Germinal center (tissue), 1 donor: ENCODE results near the gene ITGAL.
"Not testable (repeated sequence)": the region's sequence is repeated elsewhere in the genome, so short reads cannot be mapped to it uniquely, and the experiment has no call there.

Experiments
- DNase-seq: peaks from one replicate; pipeline ENCODE4 v3.0.0; 2012; ENCODE audit warnings: mixed read lengths, low spot score

Gene ITGAL

DNA sequence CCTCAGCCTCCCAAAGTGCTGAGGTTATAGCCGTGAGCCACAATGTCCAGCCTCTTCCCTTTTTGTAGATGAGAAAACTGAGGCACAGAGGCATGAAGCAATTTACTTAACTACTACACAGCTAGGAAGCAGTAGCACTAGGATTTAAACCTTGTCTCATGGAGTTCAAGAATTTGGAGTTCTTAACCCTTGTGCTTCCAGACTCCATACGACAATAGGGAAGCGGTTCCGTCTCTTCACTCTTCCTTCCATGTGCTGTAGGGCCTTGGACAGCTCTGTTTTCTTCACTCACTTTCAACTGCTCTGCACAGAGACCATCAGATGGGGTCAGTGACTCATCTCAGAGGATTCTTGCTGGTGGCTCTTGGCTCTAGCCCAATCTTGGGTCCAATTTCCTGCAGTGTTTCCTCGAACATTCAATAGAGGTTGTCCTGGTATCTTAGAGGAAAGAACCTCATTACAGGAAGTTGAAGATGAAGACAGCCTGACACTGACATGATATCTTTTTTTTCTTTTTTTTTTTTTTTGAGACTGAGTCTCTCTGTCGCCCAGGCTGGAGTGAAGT lies 19.3 kb downstream of the ITGAL start:
- no peak for DNase-seq

DNA sequence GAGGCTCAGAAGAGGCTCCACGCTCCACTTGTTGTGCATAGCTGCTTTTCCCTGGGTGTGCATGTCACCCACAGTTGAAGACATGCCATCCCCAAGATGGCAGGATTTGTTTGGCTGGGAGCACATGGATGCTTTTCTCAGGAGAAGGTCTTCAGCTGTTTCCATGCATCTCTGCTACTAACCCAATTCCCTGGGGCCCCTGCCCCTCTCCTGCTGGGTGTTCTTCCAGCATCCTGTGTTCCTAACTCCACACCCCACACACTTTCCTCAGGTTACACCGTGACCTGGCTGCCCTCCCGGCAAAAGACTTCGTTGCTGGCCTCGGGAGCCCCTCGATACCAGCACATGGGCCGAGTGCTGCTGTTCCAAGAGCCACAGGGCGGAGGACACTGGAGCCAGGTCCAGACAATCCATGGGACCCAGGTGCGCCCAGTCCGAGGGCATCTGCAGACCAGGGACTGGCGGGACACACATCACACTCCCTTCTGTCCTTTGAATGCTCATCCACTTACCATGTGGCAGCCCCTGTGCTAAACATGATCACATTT lies 21.5 kb downstream of the ITGAL start:
- DNase-seq: no peak

DNA sequence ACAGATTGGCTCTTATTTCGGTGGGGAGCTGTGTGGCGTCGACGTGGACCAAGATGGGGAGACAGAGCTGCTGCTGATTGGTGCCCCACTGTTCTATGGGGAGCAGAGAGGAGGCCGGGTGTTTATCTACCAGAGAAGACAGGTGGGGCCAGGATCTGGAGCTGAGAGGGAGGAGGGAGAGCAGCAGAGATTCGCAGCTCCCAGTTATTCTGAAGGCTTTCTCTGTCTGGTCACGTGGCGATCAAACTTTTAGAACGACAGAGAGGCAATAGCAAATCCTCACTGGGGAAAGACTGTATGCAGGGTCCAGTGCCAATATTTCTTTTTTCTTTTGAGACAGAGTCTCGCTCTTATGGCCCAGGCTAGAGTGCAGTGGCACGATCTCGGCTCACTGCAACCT lies 22.2 kb downstream of the ITGAL start:
- DNase-seq: no peak

DNA sequence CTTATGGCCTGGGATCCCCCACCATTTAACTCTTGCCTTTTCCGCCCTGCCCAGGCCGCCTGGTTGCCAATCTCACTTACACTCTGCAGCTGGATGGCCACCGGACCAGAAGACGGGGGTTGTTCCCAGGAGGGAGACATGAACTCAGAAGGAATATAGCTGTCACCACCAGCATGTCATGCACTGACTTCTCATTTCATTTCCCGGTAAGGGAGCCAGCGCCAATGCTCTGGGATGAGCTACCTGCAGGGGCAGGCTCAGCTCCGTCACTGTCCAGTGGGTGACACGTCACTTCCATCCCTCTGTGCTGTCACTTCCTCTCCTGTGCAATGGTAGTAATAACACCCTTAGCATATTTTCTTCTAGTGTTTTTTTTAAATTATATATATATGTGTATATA lies 26.7 kb downstream of the ITGAL start:
- no peak for DNase-seq

DNA sequence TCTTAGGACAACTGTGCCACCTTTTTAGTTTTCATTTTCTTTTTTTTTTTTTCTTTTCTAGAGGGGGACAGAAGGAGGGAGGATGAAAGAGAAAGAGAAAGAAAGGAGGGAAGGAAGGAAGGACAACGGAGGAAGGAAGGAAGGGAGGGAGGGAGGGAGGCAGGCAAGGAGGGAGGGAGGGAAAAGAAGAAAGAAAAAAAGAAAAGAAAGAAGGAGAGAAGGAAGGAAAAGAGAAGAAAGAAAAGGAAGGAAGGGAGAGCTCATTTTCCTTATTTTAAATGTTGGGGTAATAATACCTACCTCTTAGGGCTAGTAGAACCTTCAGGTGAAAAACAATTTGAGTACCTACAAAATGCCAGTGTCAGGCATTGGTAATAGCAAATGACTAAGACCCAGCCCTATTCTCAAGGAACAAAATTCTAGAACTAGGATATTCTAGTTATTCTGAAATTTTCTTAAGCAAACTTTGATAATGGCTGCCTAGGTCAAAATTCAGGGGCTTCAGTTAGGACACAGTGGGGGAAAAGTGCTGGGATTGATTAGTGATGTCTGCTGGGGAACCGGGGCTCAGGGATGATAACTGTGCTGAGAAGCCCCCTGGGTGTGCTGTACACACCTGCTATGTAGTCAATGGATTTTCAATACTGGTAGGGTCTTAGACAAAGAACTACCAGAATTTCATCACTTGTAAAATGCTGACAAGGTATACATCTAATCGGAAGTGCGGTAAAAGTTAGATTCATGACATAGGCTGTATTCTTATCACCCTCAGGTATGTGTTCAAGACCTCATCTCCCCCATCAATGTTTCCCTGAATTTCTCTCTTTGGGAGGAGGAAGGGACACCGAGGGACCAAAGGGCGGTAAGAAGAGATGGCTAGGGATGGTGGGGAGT lies 31.1 kb downstream of the ITGAL start:
- DNase-seq: no peak

DNA sequence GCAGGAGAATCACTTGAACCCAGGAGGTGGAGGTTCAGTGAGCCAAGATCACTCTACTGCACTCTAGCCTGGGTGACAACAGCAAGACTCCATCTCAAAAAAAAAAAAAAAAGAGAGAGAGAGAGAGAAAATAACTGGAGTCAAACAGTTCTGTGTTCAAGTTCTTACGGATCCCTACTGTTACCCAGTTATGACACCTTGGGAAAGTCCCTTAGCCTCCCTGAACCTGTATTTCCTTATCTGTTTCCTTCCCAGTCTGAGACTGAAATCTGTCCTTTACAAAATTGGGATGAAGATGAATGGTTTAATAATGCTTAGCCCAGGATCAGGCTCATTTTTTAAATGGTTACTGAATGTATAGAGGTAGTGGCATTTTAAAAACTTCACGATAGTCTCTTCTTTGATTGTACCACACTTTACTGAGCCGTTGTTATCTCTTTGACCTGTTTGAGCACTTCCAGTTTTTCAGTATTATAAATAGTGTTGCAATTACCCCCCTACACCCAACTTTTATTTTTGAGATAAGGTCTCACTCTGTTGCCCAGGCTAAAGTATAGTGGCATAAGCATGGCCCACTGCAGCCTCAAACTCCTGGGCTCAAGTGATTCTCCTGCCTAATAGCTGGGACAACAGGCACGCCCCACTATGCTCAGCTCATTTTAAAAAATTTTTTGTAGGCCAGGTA lies 36.7 kb downstream of the ITGAL start:
- DNase-seq: no peak

DNA sequence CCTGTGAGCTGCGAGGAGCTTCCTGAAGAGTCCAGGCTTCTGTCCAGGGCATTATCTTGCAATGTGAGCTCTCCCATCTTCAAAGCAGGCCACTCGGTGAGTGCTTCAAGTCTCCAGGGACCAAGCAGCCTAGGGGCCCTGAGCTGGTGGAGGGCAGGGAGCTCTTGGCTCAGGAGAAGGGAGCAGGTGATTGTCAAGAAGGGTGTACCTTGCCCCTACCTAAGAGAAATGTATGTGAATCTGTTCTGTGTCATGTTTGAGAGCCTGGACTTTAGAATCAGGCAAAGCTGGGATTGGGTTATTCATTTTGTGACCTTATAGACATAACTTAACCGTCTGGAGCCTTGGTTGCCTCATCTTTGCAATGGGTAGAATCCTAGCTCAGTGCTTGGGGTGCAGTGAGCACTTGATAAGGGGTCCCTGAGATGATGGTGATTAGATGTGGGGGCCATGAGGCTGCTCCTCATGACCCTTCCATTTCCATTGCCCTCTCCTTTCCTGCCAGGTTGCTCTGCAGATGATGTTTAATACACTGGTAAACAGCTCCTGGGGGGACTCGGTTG lies 37.9 kb downstream of the ITGAL start:
- no peak for DNase-seq

DNA sequence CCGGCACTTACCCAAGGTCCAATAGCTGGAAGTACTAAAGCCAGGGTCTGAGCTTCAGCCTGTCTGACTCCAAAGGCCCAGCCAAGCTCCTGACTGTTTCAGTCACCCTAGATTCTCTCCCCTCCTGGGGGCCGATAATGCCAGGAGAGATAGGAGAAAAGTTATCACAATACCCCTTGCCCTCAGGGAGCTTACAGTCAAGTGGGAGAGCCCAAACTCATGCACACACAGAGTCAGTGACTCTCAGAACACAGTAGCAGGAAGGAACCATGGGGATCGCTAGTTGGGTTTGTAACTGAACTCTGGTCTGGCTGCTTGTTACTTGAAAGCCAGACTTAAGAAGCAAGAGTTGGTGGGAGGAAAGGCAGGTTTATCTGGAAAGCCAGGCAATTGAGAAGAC lies 39.0 kb downstream of the ITGAL start:
- no peak for DNase-seq

DNA sequence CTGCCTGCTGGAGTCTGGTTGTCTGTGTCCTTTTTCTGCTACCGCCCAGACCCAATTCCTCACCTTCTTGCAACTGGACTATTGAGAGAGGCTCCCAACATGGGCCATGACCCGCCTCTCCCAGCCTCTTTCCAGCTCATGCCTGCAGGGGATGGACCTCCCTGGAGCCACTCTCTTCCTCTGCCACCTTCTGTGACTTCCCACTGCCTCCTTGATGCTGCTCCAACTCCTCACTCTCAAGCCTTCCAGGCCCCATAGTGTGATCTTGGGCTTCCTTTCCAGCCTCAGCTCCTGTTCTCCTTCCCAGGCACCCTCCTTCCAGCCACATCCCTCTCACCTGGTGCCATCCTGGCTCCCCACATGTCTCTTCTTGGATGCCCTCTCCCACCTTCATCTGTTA lies 42.7 kb downstream of the ITGAL start:
- DNase-seq: no peak

DNA sequence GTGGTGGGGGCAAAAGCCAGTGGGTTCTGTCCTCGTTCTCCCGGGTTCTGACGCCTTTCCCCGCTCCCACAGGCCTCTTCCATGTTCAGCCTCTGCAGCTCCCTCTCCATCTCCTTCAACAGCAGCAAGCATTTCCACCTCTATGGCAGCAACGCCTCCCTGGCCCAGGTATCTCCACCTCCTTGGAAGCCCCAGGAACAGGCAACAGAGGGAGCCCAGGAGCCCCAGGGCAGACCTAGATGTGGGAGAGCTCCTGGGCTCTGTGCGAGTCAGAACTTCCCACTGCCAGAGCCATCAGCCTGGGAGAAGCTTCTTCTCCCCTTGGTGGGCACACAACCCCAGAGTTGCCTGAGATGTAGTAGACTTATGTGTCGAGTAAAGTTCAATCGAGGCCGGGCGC lies 46.0 kb downstream of the ITGAL start:
- no peak for DNase-seq

DNA sequence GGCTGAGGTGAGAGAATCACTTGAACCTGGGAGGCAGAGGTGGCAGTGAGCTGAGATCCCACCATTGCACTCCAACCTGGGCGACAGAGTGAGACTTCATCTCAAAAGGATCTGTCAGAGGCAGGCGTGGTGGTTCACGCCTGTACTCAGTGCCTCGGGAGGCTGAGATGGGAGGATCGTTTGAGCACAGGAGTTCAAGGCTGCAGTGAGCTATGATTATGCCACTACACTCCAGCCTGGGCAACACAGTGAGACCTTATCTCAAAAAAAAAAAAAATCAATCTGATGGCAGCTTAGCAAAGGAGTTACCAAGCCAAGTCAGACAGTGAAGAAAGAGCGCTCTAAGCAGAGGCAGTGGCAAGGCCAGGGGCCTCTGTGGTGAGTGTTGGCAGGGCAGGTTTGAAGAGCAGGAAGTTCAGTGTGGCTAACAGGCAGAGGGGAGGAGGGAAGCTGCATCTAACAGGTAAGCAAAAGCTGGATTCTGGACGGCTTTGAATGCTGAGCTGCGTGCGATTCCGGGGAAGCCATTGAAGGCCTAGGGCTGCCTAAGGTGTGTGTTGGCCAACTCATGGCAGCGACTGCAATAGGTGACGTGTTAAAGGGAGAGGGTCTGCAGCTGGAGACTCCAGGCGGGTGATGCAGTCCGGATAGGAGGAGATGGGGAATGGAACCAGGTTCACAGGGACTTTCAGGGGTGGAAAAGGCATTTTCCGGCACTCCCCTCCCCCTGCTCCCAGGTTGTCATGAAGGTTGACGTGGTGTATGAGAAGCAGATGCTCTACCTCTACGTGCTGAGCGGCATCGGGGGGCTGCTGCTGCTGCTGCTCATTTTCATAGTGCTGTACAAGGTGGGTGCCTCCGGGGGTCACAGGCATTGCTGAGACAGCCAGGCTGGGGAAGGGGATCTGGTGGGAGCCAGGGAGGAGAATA lies 46.8 kb downstream of the ITGAL start:
- DNase-seq: no peak

DNA sequence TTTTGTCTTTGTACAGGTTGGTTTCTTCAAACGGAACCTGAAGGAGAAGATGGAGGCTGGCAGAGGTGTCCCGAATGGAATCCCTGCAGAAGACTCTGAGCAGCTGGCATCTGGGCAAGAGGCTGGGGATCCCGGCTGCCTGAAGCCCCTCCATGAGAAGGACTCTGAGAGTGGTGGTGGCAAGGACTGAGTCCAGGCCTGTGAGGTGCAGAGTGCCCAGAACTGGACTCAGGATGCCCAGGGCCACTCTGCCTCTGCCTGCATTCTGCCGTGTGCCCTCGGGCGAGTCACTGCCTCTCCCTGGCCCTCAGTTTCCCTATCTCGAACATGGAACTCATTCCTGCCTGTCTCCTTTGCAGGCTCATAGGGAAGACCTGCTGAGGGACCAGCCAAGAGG lies 48.9 kb downstream of the ITGAL start:
- DNase-seq: no peak

DNA sequence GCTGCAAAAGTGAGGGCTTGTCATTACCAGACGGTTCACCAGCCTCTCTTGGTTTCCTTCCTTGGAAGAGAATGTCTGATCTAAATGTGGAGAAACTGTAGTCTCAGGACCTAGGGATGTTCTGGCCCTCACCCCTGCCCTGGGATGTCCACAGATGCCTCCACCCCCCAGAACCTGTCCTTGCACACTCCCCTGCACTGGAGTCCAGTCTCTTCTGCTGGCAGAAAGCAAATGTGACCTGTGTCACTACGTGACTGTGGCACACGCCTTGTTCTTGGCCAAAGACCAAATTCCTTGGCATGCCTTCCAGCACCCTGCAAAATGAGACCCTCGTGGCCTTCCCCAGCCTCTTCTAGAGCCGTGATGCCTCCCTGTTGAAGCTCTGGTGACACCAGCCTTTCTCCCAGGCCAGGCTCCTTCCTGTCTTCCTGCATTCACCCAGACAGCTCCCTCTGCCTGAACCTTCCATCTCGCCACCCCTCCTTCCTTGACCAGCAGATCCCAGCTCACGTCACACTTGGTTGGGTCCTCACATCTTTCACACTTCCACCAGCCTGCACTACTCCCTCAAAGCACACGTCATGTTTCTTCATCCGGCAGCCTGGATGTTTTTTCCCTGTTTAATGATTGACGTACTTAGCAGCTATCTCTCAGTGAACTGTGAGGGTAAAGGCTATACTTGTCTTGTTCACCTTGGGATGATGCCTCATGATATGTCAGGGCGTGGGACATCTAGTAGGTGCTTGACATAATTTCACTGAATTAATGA lies 49.5 kb downstream of the ITGAL start:
- no peak for DNase-seq

DNA sequence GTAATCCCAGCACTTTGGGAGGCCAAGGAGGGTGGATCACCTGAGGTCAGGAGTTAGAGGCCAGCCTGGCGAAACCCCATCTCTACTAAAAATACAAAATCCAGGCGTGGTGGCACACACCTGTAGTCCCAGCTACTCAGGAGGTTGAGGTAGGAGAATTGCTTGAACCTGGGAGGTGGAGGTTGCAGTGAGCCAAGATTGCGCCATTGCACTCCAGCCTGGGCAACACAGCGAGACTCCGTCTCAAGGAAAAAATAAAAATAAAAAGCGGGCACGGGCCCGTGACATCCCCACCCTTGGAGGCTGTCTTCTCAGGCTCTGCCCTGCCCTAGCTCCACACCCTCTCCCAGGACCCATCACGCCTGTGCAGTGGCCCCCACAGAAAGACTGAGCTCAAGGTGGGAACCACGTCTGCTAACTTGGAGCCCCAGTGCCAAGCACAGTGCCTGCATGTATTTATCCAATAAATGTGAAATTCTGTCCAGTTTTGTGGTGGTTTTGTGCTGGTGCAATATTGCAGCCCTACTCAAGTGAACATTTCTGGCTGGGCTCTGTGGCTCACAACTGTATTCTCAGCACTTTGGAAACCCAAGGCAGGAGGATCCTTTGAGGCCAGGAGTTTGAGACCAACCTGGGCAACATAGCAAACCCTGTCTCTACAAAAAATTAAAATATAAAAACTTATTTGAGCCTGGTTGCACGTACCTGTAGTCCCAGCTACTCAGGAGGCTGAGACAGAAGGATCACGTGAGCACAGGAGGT lies 50.3 kb downstream of the ITGAL start:
- DNase-seq: not testable (repeated sequence)

DNA sequence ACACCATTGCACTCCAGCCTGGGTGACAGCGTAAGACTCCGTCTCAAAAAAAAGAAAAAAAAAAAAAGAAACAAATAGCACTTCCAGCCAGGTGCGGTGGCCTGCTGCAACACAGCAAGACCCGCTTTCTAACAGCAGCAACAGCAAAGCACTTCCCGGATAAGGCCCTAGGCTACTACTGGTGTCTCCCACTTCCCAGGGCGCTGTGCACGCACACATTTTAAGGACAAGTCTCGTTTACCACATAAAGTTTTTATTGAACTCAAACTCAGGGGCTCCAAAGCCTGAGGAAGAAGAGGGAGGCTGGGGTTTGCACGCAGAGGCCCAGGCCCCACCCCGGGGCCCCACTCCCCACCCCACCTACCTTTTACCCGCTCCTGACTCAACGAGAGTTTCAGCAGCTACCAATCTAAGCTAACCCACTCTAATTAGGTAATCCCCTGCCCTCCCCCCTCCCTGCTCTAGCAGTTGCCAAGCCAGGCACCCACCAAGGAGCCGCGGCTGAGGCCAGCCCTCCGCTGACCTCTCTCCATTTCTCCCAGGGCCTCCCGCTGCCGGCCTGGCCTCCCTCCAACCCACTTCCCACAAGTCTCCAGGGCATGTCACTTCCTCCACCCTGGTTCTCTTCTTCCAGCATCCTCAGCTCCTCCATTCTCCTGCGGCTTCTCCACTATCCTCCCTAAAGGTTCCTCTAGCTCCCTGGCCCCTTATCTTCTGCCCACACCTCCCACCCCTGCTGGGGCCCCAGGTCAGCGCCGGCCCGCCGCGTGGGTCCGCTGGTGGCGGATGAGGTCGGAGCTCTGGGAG lies 51.4 kb downstream of the ITGAL start:
- DNase-seq: no peak

DNA sequence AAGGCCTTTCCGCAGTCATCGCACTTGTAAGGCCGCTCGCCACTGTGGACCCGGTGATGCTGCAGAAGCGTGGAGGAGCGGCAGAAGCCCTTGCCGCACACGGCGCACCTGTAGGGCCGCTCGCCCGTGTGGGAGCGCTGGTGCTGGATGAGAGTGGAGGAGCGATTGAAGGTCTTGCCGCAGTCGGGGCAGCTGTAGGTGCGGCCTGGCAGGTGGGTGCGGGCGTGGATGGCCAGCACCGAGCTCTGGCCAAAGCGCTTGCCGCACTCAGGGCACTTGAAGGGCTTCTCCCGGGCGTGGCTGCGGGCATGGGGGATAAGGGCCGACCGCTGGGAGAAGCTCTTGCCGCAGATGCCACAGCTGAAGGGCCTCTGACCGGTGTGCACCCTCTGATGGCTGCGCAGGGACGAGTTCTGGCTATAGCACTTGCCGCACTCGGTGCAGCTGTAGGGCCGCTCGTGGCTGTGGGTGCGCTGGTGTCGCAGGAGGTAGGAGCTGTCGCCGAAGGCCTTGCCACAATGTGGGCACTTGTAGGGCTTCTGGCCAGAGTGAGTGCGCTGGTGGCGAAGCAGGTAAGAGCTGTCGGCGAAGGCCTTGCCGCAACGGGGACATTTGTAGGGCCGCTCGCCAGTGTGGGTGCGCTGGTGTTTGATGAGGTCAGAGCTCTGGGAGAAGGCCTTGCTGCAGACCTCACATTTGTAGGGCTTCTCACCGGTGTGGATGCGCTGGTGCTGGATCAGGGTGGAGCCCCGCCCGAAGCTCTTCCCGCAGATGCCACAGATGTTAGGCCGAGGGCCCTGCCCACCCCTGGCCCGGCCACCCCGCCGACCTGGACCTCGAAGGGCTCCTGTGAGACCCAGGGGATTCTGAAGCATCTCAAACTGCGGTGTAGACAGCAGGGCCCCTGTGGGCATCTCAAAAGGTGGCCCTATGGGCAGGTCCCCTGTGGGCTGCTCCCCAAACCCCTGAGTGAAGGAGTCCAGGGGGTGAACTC lies 52.3 kb downstream of the ITGAL start:
- no peak for DNase-seq

DNA sequence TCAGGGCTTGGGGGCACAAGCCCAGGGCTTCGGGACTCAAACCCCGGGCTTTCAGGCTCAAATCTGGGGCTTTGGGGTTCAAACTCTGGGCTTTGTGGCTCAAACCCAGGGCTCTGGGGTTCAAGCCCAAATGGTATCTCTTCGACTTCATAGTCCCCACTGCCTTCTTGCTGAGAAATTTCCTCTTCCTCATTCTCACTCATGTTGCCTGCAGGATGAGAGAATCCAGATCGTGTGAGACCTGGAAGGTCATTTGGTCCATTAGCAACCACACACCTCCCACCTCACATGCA lies 53.2 kb downstream of the ITGAL start:
- DNase-seq: no peak
